K562 (cell line): ENCODE data around the gene LRRC43. TPM values are rescaled to one million over a fixed set of nuclear protein-coding genes. Genes with fewer than 3 reads are reported as not detected.

Source experiments
- ATAC-seq: fragments of 200-7000 bp; cut with Tn5 transposase; 3 replicates; pipeline ENCODE4 v1.9.1; 2020; ENCODE audit warnings: moderate library complexity
- BruUV-seq: library from RNA; stranded (reverse); fragments of 400-500 nt; replicated peaks from 2 replicates; lab custom pipeline; 2021; lab: Mats Ljungman, UMichigan
- CTCF ChIA-PET: fragments of 300-600 bp; formaldehyde crosslinking; extraction: SDS; loops from one replicate; lab custom pipeline; 2021; ENCODE audit warnings: low intra/inter-chr PET ratio; lab: Yijun Ruan, JAX
- POLR2A ChIA-PET: fragments of 300-600, 350-650 bp; sonication (Branson Sonifier 250); formaldehyde crosslinking; extraction: SDS; loops from one replicate; lab custom pipeline; 2021; ENCODE audit warnings: antibody characterized with exemption, inconsistent platforms; lab: Yijun Ruan, JAX
- DNase-seq, 4 experiments: peaks; one replicate each; pipeline versions ENCODE4 v3.0.0 to v3.0.0-alpha.2; 2011 to 2018; ENCODE audit warnings: low spot score in 3 of 4, mixed read lengths in 3 of 4; ENCODE audit errors: extremely low read depth in 1 of 4
- FAIRE-seq: peaks from 2 replicates; lab custom pipeline; 2011; peaks lifted over from hg19 to GRCh38; lab: Jason Lieb, UNC
- H2AFZ ChIP-seq: 2 replicates; pipeline ENCODE4 v1.6.0; 2011; ENCODE audit warnings: low read depth, low read length, control low read depth, inconsistent platforms
- H3K27ac ChIP-seq: fragments of 200-600 bp; 3 replicates; pipeline ENCODE4 v1.8.0; 2011; ENCODE audit warnings: low read depth, mild to moderate bottlenecking, control low read depth, inconsistent platforms, low read length, moderate library complexity, mixed read lengths; ENCODE audit errors: extremely low read depth
- H3K27me3 ChIP-seq, 2 experiments: fragments of 300-600 bp in 1 of 2; 2 replicates in 1 of 2; 3 replicates in 1 of 2; pipeline versions ENCODE4 v1.6.0 to v1.8.0; 2011; ENCODE audit warnings: inconsistent platforms in 2 of 2, low read length in 2 of 2, mild to moderate bottlenecking in 1 of 2, mixed read lengths in 1 of 2, moderate library complexity in 1 of 2; ENCODE audit not compliant: control insufficient read depth in 2 of 2, insufficient read depth in 2 of 2
- H3K36me3 ChIP-seq: fragments of 300-600 bp; 3 replicates; pipeline ENCODE4 v1.8.0; 2011; ENCODE audit warnings: mild to moderate bottlenecking, low read length, inconsistent platforms; ENCODE audit not compliant: control insufficient read depth, insufficient read depth
- H3K4me1 ChIP-seq, 2 experiments: fragments of 200-600 bp in 1 of 2; replicated peaks in 1 of 2; 2 replicates in 1 of 2; 3 replicates in 1 of 2; pipeline versions ENCODE4 v1.5.1 to v1.8.0; 2011; ENCODE audit warnings: inconsistent platforms in 2 of 2, low read length in 2 of 2, mild to moderate bottlenecking in 1 of 2, mixed read lengths in 1 of 2, moderate library complexity in 1 of 2; ENCODE audit not compliant: control insufficient read depth in 2 of 2, insufficient read depth in 2 of 2
- H3K4me2 ChIP-seq: 2 replicates; pipeline ENCODE4 v1.6.1; 2011; ENCODE audit warnings: low read length, control low read depth, inconsistent platforms, mixed read lengths; ENCODE audit not compliant: insufficient read depth
- H3K4me3 ChIP-seq: fragments of 200-600 bp; sonication (generic), shearing (Covaris generic); 2 replicates; pipeline ENCODE4 v1.5.1; 2016; ENCODE audit warnings: control low read depth, inconsistent platforms
- H3K79me2 ChIP-seq: fragments of 200-600 bp; 3 replicates; pipeline ENCODE4 v1.8.0; 2011; ENCODE audit warnings: low read length, inconsistent platforms; ENCODE audit not compliant: control insufficient read depth, insufficient read depth
- H3K9ac ChIP-seq, 2 experiments: 2 replicates each; pipeline versions ENCODE4 v1.6.0 to v1.6.1; 2011; ENCODE audit warnings: low read depth in 2 of 2, low read length in 2 of 2, control low read depth in 1 of 2, inconsistent platforms in 1 of 2, mild to moderate bottlenecking in 1 of 2, mixed read lengths in 1 of 2; ENCODE audit not compliant: insufficient read depth in 1 of 2
- H3K9me1 ChIP-seq: one replicate; pipeline ENCODE4 v1.6.0; 2011; ENCODE audit warnings: inconsistent platforms, mild to moderate bottlenecking, low read length, moderate library complexity; ENCODE audit not compliant: control insufficient read depth, insufficient read depth
- H3K9me3 ChIP-seq: replicated peaks from 2 replicates; pipeline ENCODE4 v1.5.1; 2011; ENCODE audit warnings: low read depth, low read length, inconsistent platforms; ENCODE audit not compliant: control insufficient read depth, insufficient read depth
- H4K20me1 ChIP-seq: replicated peaks from 2 replicates; pipeline ENCODE4 v1.6.1; 2011; ENCODE audit warnings: low read length, inconsistent platforms, mixed read lengths; ENCODE audit not compliant: control insufficient read depth, insufficient read depth
- BHLHE40 ChIP-seq: IDR thresholded peaks from 2 replicates; pipeline ENCODE4 v1.6.1; 2011; ENCODE audit warnings: low read length, improper control_type of control experiment
- CREB1 ChIP-seq, 2 experiments: sonication (generic) in 1 of 2; formaldehyde crosslinking in 1 of 2; IDR thresholded peaks; 2 replicates each; pipeline versions ENCODE4 v1.6.1 to v1.8.0; 2012 to 2022; ENCODE audit warnings: inconsistent platforms in 1 of 2, mild to moderate bottlenecking in 1 of 2, missing genetic modification reagents in 1 of 2, moderate library complexity in 1 of 2
- CXXC5 ChIP-seq: fragments of 250-450 bp; sonication (Bioruptor Pico); IDR thresholded peaks from 2 replicates; pipeline ENCODE4 v1.8.0; 2022; ENCODE audit warnings: inconsistent platforms, mild to moderate bottlenecking, moderate library complexity
- DEAF1 ChIP-seq: fragments of 450-650 bp; formaldehyde crosslinking; IDR thresholded peaks from 2 replicates; pipeline ENCODE4 v1.4.0; 2020; ENCODE audit warnings: mild to moderate bottlenecking, moderate library complexity
- FOXJ3 ChIP-seq: sonication (generic); formaldehyde crosslinking; IDR thresholded peaks from 2 replicates; pipeline ENCODE4 v1.4.0; 2020; ENCODE audit warnings: mild to moderate bottlenecking, missing genetic modification reagents
- L3MBTL2 ChIP-seq: fragments of 450-650 bp; IDR thresholded peaks from 2 replicates; pipeline ENCODE4 v1.6.1; 2016; ENCODE audit warnings: mild to moderate bottlenecking, moderate library complexity
- PHB2 ChIP-seq: fragments of 450-650 bp; IDR thresholded peaks from 2 replicates; pipeline ENCODE4 v1.6.1; 2017; ENCODE audit warnings: low read depth
- RAD21 ChIP-seq, 2 experiments: fragments of 250-450 bp in 1 of 2; fragments of 450-650 bp in 1 of 2; sonication (Bioruptor Pico) in 1 of 2; formaldehyde crosslinking in 1 of 2; IDR thresholded peaks in 1 of 2; conservative IDR thresholded peaks in 1 of 2; 2 replicates each; pipeline versions ENCODE4 v1.4.0 to v1.8.0; 2020 to 2022; ENCODE audit warnings: mild to moderate bottlenecking in 2 of 2, moderate library complexity in 1 of 2
- RCOR1 ChIP-seq, 2 experiments: IDR thresholded peaks; 2 replicates each; pipeline ENCODE4 v1.6.1; 2012; ENCODE audit warnings: low read depth in 2 of 2, low read length in 2 of 2, borderline replicate concordance in 1 of 2, improper control_type of control experiment in 1 of 2
- SMC3 ChIP-seq: conservative IDR thresholded peaks from 2 replicates; pipeline ENCODE4 v1.6.1; 2011; ENCODE audit warnings: low read depth, low read length, improper control_type of control experiment; ENCODE audit not compliant: insufficient read depth
- ZNF384 ChIP-seq: IDR thresholded peaks from 2 replicates; pipeline ENCODE4 v1.6.1; 2012; ENCODE audit warnings: low read depth, low read length, improper control_type of control experiment
- WGBS: fragments of 100-300 bp; shearing (Covaris generic); methylation state at CpG from one replicate; pipeline ENCODE4 v1.1.6; 2016; ENCODE audit warnings: low coverage, mixed read lengths; ENCODE audit not compliant: insufficient coverage; ENCODE audit errors: missing lambda C conversion rate; 5-methylcytosine and 5-hydroxymethylcytosine counted together
- in situ Hi-C: fragments of 300-500 bp; cut with MboI; formaldehyde crosslinking; loops from 4 replicates; pipeline ENCODE4 v1.15.0; 2018; ENCODE audit warnings: inconsistent platforms, mixed read lengths
- intact Hi-C: fragments of 100-400 bp; cut with micrococcal nuclease; formaldehyde crosslinking; loops from 2 replicates; pipeline ENCODE4 v1.14.2; 2022
- polyA plus RNA-seq, 8 experiments: library from polyadenylated mRNA; depleted of rRNA in 4 of 8; stranded (reverse) in 5 of 8; unstranded in 3 of 8; fragments of >200 nt; fragmentation: Nextera tagmentation in 2 of 8; fragmentation: Illumina TruSeq in 1 of 8; extraction: Ambion mirVana in 2 of 8; extraction: Trizol in 1 of 8; gene quantifications; 2 replicates each; pipeline versions ENCODE4 v1.2.1 to v1.2.3, GENCODE V29; 2011 to 2014; ENCODE audit warnings: inconsistent platforms in 1 of 8, missing spikeins in 1 of 8
- total RNA-seq, 7 experiments: library from RNA; depleted of rRNA in 6 of 7; stranded (reverse); fragments of >200 nt in 6 of 7; fragmentation: Illumina TruSeq in 2 of 7; extraction: Trizol in 2 of 7; gene quantifications; 2 replicates each; pipeline versions ENCODE4 v1.2.1 to v1.2.3, GENCODE V29; 2011 to 2021; ENCODE audit warnings: low replicate concordance in 1 of 7
- TF ChIP-seq, protein P1 (sequence below), 3 experiments: IDR thresholded peaks in 2 of 3; conservative IDR thresholded peaks in 1 of 3; 2 replicates each; pipeline ENCODE4 v1.5.1; 2011 to 2012; ENCODE audit warnings: low read length in 3 of 3, mild to moderate bottlenecking in 3 of 3, control low read depth in 2 of 3, improper control_type of control experiment in 1 of 3, inconsistent platforms in 1 of 3, low read depth in 1 of 3, mixed read lengths in 1 of 3, moderate library complexity in 1 of 3; ENCODE audit not compliant: insufficient read depth in 2 of 3

Gene LRRC43
- total and polyA plus RNA-seq, 9 of the 15 experiments (the other 6 are each of a cell fraction or from before 2014, with no cell fraction given) = 0.19 TPM; not detected in 8

DNA sequence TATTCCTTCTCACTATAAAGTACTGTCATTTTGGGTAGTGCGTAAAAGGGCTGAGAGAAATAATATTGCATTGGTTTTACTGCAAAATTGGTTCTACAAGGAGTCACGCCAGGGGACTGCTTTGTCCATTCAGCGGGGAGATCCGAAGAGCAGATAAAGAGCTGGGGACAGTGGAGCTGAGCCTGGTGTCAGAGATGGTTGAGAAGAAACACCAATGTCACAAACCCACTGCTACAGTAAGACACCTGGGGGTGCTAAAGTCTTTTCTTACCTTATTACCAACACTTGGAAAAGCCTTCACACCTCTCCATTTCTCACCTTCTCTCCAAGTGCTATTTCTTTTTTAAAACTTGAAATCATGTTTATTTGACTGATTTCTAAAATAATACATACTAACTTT lies 23.0 kb upstream of the LRRC43 start:
- CTCF ChIA-PET = interaction anchor here (0.6 to 1.4 kb wide), 2 partner anchors 107 to 655 kb away, joined by 3 to 4 read pairs; no protein-coding TSS in a partner anchor
- no peak overlapping the region for H3K27ac ChIP-seq
- intact Hi-C loops (loop anchor here (5.0 kb wide), 1 partner anchor 32 kb away; no protein-coding TSS in a partner anchor), in situ Hi-C loops (no loop called here)
- no peak overlapping the region for H3K4me3 ChIP-seq
- WGBS = 7% methylated on average over 4 of the region's 4 CpGs
- no peaks in the 10 kb centered on the region for H3K36me3 ChIP-seq
- POLR2A ChIA-PET = interaction anchor here (0.6 to 1.0 kb wide), 2 partner anchors 8 to 21 kb away, joined by 3 read pairs; no protein-coding TSS in a partner anchor
- FAIRE-seq (peak; percentile 32), DNase-seq (peak in 2 of 4 experiments; percentile 58 to 67), ATAC-seq (peak; percentile 85)
- no peaks in the 10 kb centered on the region for H4K20me1 ChIP-seq
- H2AFZ ChIP-seq = peak overlapping the region; percentile 53; the same call in 1 of the 2 replicates
- 0 out of 2 replicates have a peak overlapping the region, but pooled peaks have one; percentile 17 for H3K4me2 ChIP-seq
- H3K79me2 ChIP-seq = no peaks in the 10 kb centered on the region
- H3K9me1 ChIP-seq = no peaks in the 10 kb centered on the region
- peaks cover 8 to 10% of the 10 kb centered on the region in 2 experiments; a peak in 4 of 5 replicates for H3K4me1 ChIP-seq
- H3K9me3 ChIP-seq = no peaks in the 10 kb centered on the region
- BruUV-seq = no TSS peak
- peaks cover 2 to 5% of the 10 kb centered on the region in 2 experiments; a peak in 2 of 5 replicates for H3K27me3 ChIP-seq
- no peak overlapping the region for H3K9ac ChIP-seq
- peak in 1 of 2 experiments; percentile 24; a peak in 1 of 4 replicates for TF ChIP-seq RCOR1 (IDR thresholded peaks at IDR 0.05; ENCODE audit: borderline replicate concordance in 1 of 2, low read depth in 2 of 2, low read length in 2 of 2)
- TF ChIP-seq, protein P1, sequence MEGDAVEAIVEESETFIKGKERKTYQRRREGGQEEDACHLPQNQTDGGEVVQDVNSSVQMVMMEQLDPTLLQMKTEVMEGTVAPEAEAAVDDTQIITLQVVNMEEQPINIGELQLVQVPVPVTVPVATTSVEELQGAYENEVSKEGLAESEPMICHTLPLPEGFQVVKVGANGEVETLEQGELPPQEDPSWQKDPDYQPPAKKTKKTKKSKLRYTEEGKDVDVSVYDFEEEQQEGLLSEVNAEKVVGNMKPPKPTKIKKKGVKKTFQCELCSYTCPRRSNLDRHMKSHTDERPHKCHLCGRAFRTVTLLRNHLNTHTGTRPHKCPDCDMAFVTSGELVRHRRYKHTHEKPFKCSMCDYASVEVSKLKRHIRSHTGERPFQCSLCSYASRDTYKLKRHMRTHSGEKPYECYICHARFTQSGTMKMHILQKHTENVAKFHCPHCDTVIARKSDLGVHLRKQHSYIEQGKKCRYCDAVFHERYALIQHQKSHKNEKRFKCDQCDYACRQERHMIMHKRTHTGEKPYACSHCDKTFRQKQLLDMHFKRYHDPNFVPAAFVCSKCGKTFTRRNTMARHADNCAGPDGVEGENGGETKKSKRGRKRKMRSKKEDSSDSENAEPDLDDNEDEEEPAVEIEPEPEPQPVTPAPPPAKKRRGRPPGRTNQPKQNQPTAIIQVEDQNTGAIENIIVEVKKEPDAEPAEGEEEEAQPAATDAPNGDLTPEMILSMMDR (IDR thresholded peaks at IDR 0.05 in 2 of 3, conservative IDR thresholded peaks at IDR 0.05 in 1 of 3; ENCODE audit: insufficient read depth in 2 of 3, low read depth in 1 of 3, low read length in 3 of 3) = peak; percentile 31 to 57 (median 40); a peak in 5 of 6 replicates
- no peak for TF ChIP-seq PHB2
- TF ChIP-seq L3MBTL2 = peak; percentile 14; the same call in 1 of the 2 replicates
- 0 out of 2 replicates have a peak, but pooled peaks have one; percentile 21 for TF ChIP-seq SMC3
- TF ChIP-seq DEAF1 (CRISPR knock-in tag) = 0 out of 2 replicates have a peak, but pooled peaks have one; percentile 6
- no peak for TF ChIP-seq FOXJ3 (CRISPR knock-in tag)
- peak; percentile 40; the same call in 1 of the 2 replicates for TF ChIP-seq CXXC5
- no peak for TF ChIP-seq ZNF384
- no peak for TF ChIP-seq CREB1 (IDR thresholded peaks at IDR 0.05)
- no peak for TF ChIP-seq CREB1 (CRISPR knock-in tag; IDR thresholded peaks at IDR 0.05)
- TF ChIP-seq RAD21 (CRISPR knock-in tag; conservative IDR thresholded peaks at IDR 0.05 in 1 of 2, IDR thresholded peaks at IDR 0.05 in 1 of 2) = peak; percentile 16 to 67; a peak in 3 of 4 replicates
- TF ChIP-seq BHLHE40 = 0 out of 2 replicates have a peak, but pooled peaks have one; percentile 16
